Smooth muscle cell (in vitro differentiated cells): ENCODE results near the gene BANF2. TPM values are rescaled to one million over a fixed set of nuclear protein-coding genes. Genes with fewer than 3 reads are reported as not detected.

Source experiments
- DNase-seq: peaks from one replicate; lab custom pipeline; 2025; ENCODE audit not compliant: unreplicated experiment; lab: John Stamatoyannopoulos, UW
- H2AFZ ChIP-seq: fragments of 200-600 bp; sonication (generic); 2 replicates; pipeline ENCODE4 v1.6.0; 2016; ENCODE audit warnings: antibody characterized with exemption, low read depth, mild to moderate bottlenecking
- H3F3A ChIP-seq: fragments of 200-600 bp; sonication (generic); 2 replicates; pipeline ENCODE4 v1.6.0; 2017; ENCODE audit warnings: antibody characterized with exemption, low read depth
- H3K27ac ChIP-seq: fragments of 200-600 bp; sonication (generic); 2 replicates; pipeline ENCODE4 v1.5.1; 2016; ENCODE audit warnings: low read depth, mild to moderate bottlenecking
- H3K27me3 ChIP-seq: fragments of 200-600 bp; sonication (generic); 2 replicates; pipeline ENCODE4 v1.6.1; 2016; ENCODE audit warnings: low read depth, mild to moderate bottlenecking
- H3K36me3 ChIP-seq: fragments of 200-600 bp; sonication (generic); 2 replicates; pipeline ENCODE4 v1.5.1; 2016; ENCODE audit warnings: low read depth
- H3K4me1 ChIP-seq: fragments of 200-600 bp; sonication (generic); 2 replicates; pipeline ENCODE4 v1.5.1; 2016; ENCODE audit warnings: low read depth
- H3K4me2 ChIP-seq: fragments of 200-600 bp; sonication (generic); 2 replicates; pipeline ENCODE4 v1.6.0; 2016; ENCODE audit warnings: mild to moderate bottlenecking
- H3K4me3 ChIP-seq: fragments of 200-600 bp; sonication (generic); 2 replicates; pipeline ENCODE4 v1.5.1; 2016; ENCODE audit warnings: mild to moderate bottlenecking
- H3K79me2 ChIP-seq: fragments of 200-600 bp; sonication (generic); 2 replicates; pipeline ENCODE4 v1.6.0; 2016; ENCODE audit warnings: low read depth, mild to moderate bottlenecking
- H3K9ac ChIP-seq: fragments of 200-600 bp; sonication (generic); 2 replicates; pipeline ENCODE4 v1.6.0; 2016; ENCODE audit warnings: low read depth
- H3K9me3 ChIP-seq: fragments of 200-600 bp; sonication (generic); replicated peaks from 2 replicates; pipeline ENCODE4 v1.5.1; 2016; ENCODE audit warnings: low read depth
- H4K20me1 ChIP-seq: fragments of 200-600 bp; sonication (generic); 2 replicates; pipeline ENCODE4 v1.6.0; 2016; ENCODE audit warnings: low read depth
- CTCF ChIP-seq: fragments of 200-600 bp; sonication (generic); IDR thresholded peaks from 2 replicates; pipeline ENCODE4 v1.5.1; 2017; ENCODE audit warnings: borderline replicate concordance, mild to moderate bottlenecking, antibody characterized with exemption; ENCODE audit not compliant: insufficient read depth, poor library complexity, severe bottlenecking
- WGBS: methylation state at CpG from one replicate; pipeline ENCODE4 v1.1.7; 2016; ENCODE audit warnings: low lambda C conversion rate; 5-methylcytosine and 5-hydroxymethylcytosine counted together
- polyA plus RNA-seq: library from polyadenylated mRNA; unstranded; fragments of >200 nt; fragmentation: Nextera tagmentation; extraction: Ambion mirVana; gene quantifications from 2 replicates; pipeline ENCODE4 v1.2.1, GENCODE V29; 2016
- total RNA-seq: library from RNA; depleted of rRNA; stranded (reverse); fragments of >200 nt; gene quantifications from 2 replicates; pipeline ENCODE4 v1.2.3, GENCODE V29; 2014

Gene BANF2
- total and polyA plus RNA-seq, 2 experiments from 2014 or later, result not detected

GRCh38 chr20:17752459-17752858 lies 52.7 kb downstream of the BANF2 start:
- H2AFZ ChIP-seq, result no peak overlapping the region
- no peak overlapping the region for H3K4me3 ChIP-seq
- H3K9me3 ChIP-seq, result no peaks in the 10 kb centered on the region
- 14% methylated on average over 2 of the region's 2 CpGs for WGBS
- no peaks in the 10 kb centered on the region for H3K36me3 ChIP-seq
- no peak for DNase-seq
- H3K27me3 ChIP-seq, result no peaks in the 10 kb centered on the region
- no peak overlapping the region for H3K27ac ChIP-seq
- no peaks in the 10 kb centered on the region for H3K79me2 ChIP-seq
- no peaks in the 10 kb centered on the region for H4K20me1 ChIP-seq
- H3F3A ChIP-seq, result no peaks in the 10 kb centered on the region
- H3K4me1 ChIP-seq, result no peaks in the 10 kb centered on the region
- no peak for TF ChIP-seq CTCF
- H3K4me2 ChIP-seq, result no peak overlapping the region
- no peak overlapping the region for H3K9ac ChIP-seq

GRCh38 chr20:17753516-17753915 lies 53.8 kb downstream of the BANF2 start:
- no peaks in the 10 kb centered on the region for H3K4me1 ChIP-seq
- H3K79me2 ChIP-seq, result no peaks in the 10 kb centered on the region
- no peaks in the 10 kb centered on the region for H3F3A ChIP-seq
- no peaks in the 10 kb centered on the region for H4K20me1 ChIP-seq
- no peaks in the 10 kb centered on the region for H3K9me3 ChIP-seq
- no peak overlapping the region for H2AFZ ChIP-seq
- H3K9ac ChIP-seq, result no peak overlapping the region
- H3K4me3 ChIP-seq, result no peak overlapping the region
- no peak for DNase-seq
- no peaks in the 10 kb centered on the region for H3K27me3 ChIP-seq
- 92% methylated on average over 4 of the region's 4 CpGs for WGBS
- no peak for TF ChIP-seq CTCF
- H3K27ac ChIP-seq, result no peak overlapping the region
- no peak overlapping the region for H3K4me2 ChIP-seq
- H3K36me3 ChIP-seq, result no peaks in the 10 kb centered on the region

DNA sequence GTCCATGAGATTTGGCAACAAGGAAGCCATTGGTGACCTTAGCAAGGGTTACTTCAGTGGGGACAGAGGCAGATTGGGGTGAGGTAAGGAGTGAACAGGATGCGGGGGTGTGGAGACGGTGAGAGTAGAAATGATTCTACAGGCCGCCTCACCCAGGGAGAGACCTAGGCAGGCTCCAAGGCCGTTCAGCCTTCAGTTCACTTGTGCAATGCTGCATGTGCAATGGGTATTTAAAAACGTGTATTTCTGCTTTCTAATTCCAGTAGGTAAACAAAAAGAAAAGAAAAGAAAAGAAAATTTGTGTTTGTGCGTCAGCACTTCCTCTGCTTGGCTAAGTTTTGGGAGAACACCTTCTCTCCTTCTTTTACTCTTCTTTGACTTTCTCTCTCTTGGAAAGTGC lies 56.8 kb downstream of the BANF2 start:
- DNase-seq, result no peak
- Histone ChIP-seq H3K27me3 (no peaks in the 10 kb centered on the region), H3K79me2 (no peaks in the 10 kb centered on the region), H3K36me3 (no peaks in the 10 kb centered on the region), H3K9me3 (no peaks in the 10 kb centered on the region), H3K27ac (no peak overlapping the region), H2AFZ (no peak overlapping the region), H4K20me1 (no peaks in the 10 kb centered on the region), H3K4me1 (no peaks in the 10 kb centered on the region), H3K4me2 (no peak overlapping the region), H3F3A (peaks cover 4% of the 10 kb centered on the region), H3K4me3 (no peak overlapping the region), H3K9ac (no peak overlapping the region)
- no peak for TF ChIP-seq CTCF
- WGBS, result 81% methylated on average over 6 of the region's 6 CpGs

- H3K27ac ChIP-seq, result no peak overlapping the region
- no peak overlapping the region for H3K9ac ChIP-seq
- H3K4me1 ChIP-seq, result no peaks in the 10 kb centered on the region
- no peak overlapping the region for H3K4me3 ChIP-seq
- 83% methylated on average over 2 of the region's 2 CpGs for WGBS
- no peak for DNase-seq
- no peak overlapping the region for H2AFZ ChIP-seq
- H3K9me3 ChIP-seq, result no peaks in the 10 kb centered on the region
- no peaks in the 10 kb centered on the region for H3K79me2 ChIP-seq
- no peaks in the 10 kb centered on the region for H3K36me3 ChIP-seq
- no peaks in the 10 kb centered on the region for H4K20me1 ChIP-seq
- TF ChIP-seq CTCF, result no peak
- no peaks in the 10 kb centered on the region for H3K27me3 ChIP-seq
- H3F3A ChIP-seq, result peaks cover 4% of the 10 kb centered on the region
- no peak overlapping the region for H3K4me2 ChIP-seq
These were observed 57.7 kb downstream of the BANF2 start for GRCh38 chr20:17757496-17757895.
